HepG2 (cell line): ENCODE measurements around the gene PARK7. TPM values are rescaled to one million over a fixed set of nuclear protein-coding genes. Genes with fewer than 3 reads are reported as not detected.

ENCODE experiments used
- PTBP1 ChIP-seq: fragments of 200-400 bp; formaldehyde crosslinking; IDR thresholded peaks from 2 replicates; pipeline ENCODE4 v1.6.1; 2018; ENCODE audit warnings: low read length, low read depth; ENCODE audit not compliant: poor library complexity, severe bottlenecking
- RELA ChIP-seq: sonication (generic); formaldehyde crosslinking; IDR thresholded peaks from 2 replicates; pipeline ENCODE4 v1.4.0; 2020; ENCODE audit warnings: missing genetic modification reagents
- SRSF9 ChIP-seq: fragments of 200-400 bp; formaldehyde crosslinking; IDR thresholded peaks from 2 replicates; pipeline ENCODE4 v1.6.1; 2018; ENCODE audit warnings: borderline replicate concordance, mild to moderate bottlenecking, low read depth, low read length; ENCODE audit not compliant: insufficient read depth, poor library complexity, severe bottlenecking
- ZNF329 ChIP-seq: sonication (generic); formaldehyde crosslinking; IDR thresholded peaks from 2 replicates; pipeline ENCODE4 v1.9.0; 2021; ENCODE audit warnings: low read depth, mild to moderate bottlenecking, missing genetic modification reagents
- ZNF496 ChIP-seq: sonication (generic); formaldehyde crosslinking; IDR thresholded peaks from 2 replicates; pipeline ENCODE4 v1.8.1; 2023; ENCODE audit warnings: mild to moderate bottlenecking, moderate library complexity, missing genetic modification reagents; ENCODE audit not compliant: insufficient replicate concordance
- ZNF746 ChIP-seq: sonication (generic); formaldehyde crosslinking; IDR thresholded peaks from 2 replicates; pipeline ENCODE4 v1.8.0; 2022; ENCODE audit warnings: mild to moderate bottlenecking, missing genetic modification reagents
- polyA plus RNA-seq, 8 experiments: library from polyadenylated mRNA; depleted of rRNA in 3 of 8; stranded (reverse) in 7 of 8; unstranded in 1 of 8; fragments of >200 nt; fragmentation: Illumina TruSeq in 4 of 8; extraction: Trizol in 4 of 8; gene quantifications; 2 replicates each; pipeline versions ENCODE4 v1.2.1 to v1.2.3, GENCODE V29; 2011 to 2016; ENCODE audit warnings: low read depth in 4 of 8, missing spikeins in 1 of 8, mixed read lengths in 1 of 8; ENCODE audit not compliant: insufficient read depth in 1 of 8
- total RNA-seq, 5 experiments: library from RNA; depleted of rRNA; stranded (reverse); fragments of >200 nt; fragmentation: Illumina TruSeq; extraction: Trizol; gene quantifications; 2 replicates each; pipeline ENCODE4 v1.2.3, GENCODE V29; 2016; ENCODE audit warnings: low read depth in 1 of 5
- TF ChIP-seq, protein P1 (sequence below): sonication (generic); formaldehyde crosslinking; IDR thresholded peaks from 2 replicates; pipeline ENCODE4 v1.8.0; 2022; ENCODE audit warnings: mild to moderate bottlenecking, missing genetic modification reagents; ENCODE audit not compliant: insufficient replicate concordance
- TF ChIP-seq, protein P2 (sequence below): sonication (generic); formaldehyde crosslinking; IDR thresholded peaks from 2 replicates; pipeline ENCODE4 v1.4.0; 2020; ENCODE audit warnings: missing genetic modification reagents
- TF ChIP-seq, protein P3 (sequence below): sonication (generic); formaldehyde crosslinking; IDR thresholded peaks from 2 replicates; pipeline ENCODE4 v1.4.0; 2020; ENCODE audit warnings: mild to moderate bottlenecking, low read depth, missing genetic modification reagents
- TF ChIP-seq, protein P4 (sequence below), 2 experiments: fragments of 450-650 bp in 1 of 2; sonication (generic) in 1 of 2; formaldehyde crosslinking in 1 of 2; IDR thresholded peaks; 2 replicates each; pipeline versions ENCODE4 v1.6.1 to v1.8.0; 2016 to 2022; ENCODE audit warnings: antibody characterized with exemption in 1 of 2, mild to moderate bottlenecking in 1 of 2, missing genetic modification reagents in 1 of 2

The PARK7 gene
- total and polyA plus RNA-seq, 2 of the 13 experiments (the other 11 are each of a cell fraction or from before 2014, with no cell fraction given), result 212 to 296 TPM

DNA sequence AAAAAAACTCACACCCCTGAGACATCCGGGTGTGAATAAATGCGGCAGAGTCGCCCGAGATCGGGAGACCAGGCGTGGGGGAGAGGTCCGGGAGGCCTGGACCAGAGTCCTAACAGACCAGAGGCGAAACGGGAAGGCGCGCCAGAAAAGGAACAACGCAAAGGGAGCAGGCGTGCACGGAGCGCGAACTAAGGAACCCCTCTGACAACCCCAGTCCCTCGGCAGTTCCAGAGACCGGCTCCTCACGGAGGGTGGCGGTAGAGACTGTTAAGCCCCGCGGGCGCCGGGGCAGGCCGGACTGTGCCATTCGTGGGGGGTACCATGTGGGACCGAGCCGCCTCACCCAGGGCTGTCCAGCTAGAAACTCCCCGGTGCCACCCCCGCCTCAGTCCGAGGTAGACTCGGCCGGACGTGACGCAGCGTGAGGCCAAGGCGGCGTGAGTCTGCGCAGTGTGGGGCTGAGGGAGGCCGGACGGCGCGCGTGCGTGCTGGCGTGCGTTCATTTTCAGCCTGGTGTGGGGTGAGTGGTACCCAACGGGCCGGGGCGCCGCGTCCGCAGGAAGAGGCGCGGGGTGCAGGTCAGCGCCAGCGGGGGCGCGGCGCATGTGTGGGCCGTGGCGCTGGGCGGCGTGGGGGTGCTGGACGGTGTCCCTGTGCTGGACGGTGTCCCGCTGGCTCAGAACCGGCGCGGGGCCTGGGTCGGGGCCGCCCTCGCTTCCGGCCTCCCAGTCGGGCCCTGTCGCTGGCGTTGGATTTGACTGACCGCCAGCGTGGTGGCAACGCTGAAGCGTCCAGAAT, at the start of gene PARK7 (continued):
- peak; percentile 65; the same call in 1 of the 2 replicates for TF ChIP-seq ZNF746
- TF ChIP-seq, protein P1, sequence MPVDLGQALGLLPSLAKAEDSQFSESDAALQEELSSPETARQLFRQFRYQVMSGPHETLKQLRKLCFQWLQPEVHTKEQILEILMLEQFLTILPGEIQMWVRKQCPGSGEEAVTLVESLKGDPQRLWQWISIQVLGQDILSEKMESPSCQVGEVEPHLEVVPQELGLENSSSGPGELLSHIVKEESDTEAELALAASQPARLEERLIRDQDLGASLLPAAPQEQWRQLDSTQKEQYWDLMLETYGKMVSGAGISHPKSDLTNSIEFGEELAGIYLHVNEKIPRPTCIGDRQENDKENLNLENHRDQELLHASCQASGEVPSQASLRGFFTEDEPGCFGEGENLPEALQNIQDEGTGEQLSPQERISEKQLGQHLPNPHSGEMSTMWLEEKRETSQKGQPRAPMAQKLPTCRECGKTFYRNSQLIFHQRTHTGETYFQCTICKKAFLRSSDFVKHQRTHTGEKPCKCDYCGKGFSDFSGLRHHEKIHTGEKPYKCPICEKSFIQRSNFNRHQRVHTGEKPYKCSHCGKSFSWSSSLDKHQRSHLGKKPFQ (CRISPR knock-in tag), result peak; percentile 86
- TF ChIP-seq, protein P2, sequence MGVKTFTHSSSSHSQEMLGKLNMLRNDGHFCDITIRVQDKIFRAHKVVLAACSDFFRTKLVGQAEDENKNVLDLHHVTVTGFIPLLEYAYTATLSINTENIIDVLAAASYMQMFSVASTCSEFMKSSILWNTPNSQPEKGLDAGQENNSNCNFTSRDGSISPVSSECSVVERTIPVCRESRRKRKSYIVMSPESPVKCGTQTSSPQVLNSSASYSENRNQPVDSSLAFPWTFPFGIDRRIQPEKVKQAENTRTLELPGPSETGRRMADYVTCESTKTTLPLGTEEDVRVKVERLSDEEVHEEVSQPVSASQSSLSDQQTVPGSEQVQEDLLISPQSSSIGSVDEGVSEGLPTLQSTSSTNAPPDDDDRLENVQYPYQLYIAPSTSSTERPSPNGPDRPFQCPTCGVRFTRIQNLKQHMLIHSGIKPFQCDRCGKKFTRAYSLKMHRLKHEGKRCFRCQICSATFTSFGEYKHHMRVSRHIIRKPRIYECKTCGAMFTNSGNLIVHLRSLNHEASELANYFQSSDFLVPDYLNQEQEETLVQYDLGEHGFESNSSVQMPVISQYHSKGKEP (CRISPR knock-in tag), result no peak
- TF ChIP-seq, protein P3, sequence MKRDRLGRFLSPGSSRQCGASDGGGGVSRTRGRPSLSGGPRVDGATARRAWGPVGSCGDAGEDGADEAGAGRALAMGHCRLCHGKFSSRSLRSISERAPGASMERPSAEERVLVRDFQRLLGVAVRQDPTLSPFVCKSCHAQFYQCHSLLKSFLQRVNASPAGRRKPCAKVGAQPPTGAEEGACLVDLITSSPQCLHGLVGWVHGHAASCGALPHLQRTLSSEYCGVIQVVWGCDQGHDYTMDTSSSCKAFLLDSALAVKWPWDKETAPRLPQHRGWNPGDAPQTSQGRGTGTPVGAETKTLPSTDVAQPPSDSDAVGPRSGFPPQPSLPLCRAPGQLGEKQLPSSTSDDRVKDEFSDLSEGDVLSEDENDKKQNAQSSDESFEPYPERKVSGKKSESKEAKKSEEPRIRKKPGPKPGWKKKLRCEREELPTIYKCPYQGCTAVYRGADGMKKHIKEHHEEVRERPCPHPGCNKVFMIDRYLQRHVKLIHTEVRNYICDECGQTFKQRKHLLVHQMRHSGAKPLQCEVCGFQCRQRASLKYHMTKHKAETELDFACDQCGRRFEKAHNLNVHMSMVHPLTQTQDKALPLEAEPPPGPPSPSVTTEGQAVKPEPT (CRISPR knock-in tag), result peak; percentile 78
- no peak for TF ChIP-seq SRSF9
- no peak for TF ChIP-seq ZNF496
- no peak for TF ChIP-seq RELA (CRISPR knock-in tag)
- peak; percentile 93 for TF ChIP-seq ZNF329 (CRISPR knock-in tag)
- TF ChIP-seq PTBP1, result peak; percentile 54
- TF ChIP-seq, protein P4, sequence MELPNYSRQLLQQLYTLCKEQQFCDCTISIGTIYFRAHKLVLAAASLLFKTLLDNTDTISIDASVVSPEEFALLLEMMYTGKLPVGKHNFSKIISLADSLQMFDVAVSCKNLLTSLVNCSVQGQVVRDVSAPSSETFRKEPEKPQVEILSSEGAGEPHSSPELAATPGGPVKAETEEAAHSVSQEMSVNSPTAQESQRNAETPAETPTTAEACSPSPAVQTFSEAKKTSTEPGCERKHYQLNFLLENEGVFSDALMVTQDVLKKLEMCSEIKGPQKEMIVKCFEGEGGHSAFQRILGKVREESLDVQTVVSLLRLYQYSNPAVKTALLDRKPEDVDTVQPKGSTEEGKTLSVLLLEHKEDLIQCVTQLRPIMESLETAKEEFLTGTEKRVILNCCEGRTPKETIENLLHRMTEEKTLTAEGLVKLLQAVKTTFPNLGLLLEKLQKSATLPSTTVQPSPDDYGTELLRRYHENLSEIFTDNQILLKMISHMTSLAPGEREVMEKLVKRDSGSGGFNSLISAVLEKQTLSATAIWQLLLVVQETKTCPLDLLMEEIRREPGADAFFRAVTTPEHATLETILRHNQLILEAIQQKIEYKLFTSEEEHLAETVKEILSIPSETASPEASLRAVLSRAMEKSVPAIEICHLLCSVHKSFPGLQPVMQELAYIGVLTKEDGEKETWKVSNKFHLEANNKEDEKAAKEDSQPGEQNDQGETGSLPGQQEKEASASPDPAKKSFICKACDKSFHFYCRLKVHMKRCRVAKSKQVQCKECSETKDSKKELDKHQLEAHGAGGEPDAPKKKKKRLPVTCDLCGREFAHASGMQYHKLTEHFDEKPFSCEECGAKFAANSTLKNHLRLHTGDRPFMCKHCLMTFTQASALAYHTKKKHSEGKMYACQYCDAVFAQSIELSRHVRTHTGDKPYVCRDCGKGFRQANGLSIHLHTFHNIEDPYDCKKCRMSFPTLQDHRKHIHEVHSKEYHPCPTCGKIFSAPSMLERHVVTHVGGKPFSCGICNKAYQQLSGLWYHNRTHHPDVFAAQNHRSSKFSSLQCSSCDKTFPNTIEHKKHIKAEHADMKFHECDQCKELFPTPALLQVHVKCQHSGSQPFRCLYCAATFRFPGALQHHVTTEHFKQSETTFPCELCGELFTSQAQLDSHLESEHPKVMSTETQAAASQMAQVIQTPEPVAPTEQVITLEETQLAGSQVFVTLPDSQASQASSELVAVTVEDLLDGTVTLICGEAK (IDR thresholded peaks at IDR 0.05), result no peak
- TF ChIP-seq, protein P4 (CRISPR knock-in tag; IDR thresholded peaks at IDR 0.05), result no peak; the same call in 1 of the 2 replicates
